GM18951 (cell line): Measurements from ENCODE around the gene SNAI3.

Experiments used
- POLR2A ChIP-seq: IDR thresholded peaks from 4 replicates; pipeline ENCODE4 v1.6.1; 2011; ENCODE audit warnings: mild to moderate bottlenecking; ENCODE audit not compliant: insufficient read length, insufficient read depth; ENCODE audit errors: extremely low read depth
- in situ Hi-C: fragments of 300-500 bp; cut with MboI; formaldehyde crosslinking; loops from one replicate; pipeline ENCODE4 v1.12.0; 2022; ENCODE audit warnings: low sequenced_read_pairs, mixed read lengths, inconsistent platforms; ENCODE audit not compliant: unreplicated experiment

The SNAI3 gene

DNA sequence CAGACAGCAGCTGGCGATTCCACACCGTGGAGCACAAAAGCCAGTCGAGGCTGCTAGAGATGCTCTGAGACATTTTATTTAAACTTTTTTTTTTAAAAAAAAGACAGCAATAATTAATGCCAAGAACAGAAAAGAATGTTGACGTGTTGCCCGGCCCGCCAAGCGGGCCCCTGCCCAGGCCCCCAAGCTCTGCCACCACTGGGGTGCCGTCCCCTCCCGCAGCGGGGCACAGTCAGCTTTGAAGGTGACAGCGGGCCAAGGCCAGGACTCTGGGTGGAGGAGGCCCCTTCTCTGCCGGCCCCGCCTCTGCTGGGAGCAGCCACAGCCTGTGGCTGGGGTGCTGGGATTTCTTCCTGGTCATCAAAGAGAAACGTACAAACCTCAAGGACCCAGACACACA is 10.1 kb upstream of the SNAI3 start:
- in situ Hi-C loops = no loop called here
- TF ChIP-seq POLR2A = no peak

DNA sequence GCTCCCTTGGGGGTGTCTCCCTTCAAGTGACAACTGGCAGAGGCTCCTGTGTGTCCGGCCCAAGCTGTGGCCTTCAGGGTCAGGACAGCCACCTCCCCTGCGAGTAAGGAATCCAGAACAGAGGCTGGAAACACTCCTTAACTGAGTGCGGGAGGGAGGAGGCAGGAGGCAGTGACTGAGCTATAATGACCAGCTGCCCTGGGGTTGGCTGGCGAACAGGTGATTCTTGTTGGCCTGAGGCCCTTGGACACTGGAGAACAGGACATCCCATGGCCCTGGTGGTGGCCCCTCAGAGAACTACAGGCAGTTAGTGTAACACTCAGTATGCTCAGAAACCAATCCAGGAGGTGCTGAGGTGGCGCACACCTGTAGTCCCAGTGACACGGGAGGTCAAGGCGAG is 9.4 kb upstream of the SNAI3 start:
- in situ Hi-C loops = no loop called here
- no peak for TF ChIP-seq POLR2A

DNA sequence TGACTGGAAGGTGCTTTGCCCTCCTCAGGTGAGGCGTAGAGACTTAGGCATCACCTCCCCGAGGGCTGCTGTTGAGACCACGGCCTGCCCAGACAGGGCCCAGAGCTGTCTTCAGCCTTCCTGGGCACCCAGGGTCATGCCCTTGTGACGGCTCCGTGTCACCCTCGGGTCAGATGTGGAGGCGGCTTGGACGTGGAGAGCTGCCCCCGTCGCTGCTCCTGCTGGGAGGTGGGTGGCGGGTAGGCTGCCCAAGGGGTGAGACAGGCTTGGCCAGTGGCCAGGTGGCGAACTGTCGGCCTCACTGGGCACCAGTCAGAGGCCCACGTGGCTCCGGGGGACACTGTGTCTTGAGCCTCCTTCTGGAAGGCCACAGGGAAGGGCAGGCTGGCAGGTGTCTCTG is 8.9 kb upstream of the SNAI3 start:
- TF ChIP-seq POLR2A = no peak
- in situ Hi-C loops = no loop called here

DNA sequence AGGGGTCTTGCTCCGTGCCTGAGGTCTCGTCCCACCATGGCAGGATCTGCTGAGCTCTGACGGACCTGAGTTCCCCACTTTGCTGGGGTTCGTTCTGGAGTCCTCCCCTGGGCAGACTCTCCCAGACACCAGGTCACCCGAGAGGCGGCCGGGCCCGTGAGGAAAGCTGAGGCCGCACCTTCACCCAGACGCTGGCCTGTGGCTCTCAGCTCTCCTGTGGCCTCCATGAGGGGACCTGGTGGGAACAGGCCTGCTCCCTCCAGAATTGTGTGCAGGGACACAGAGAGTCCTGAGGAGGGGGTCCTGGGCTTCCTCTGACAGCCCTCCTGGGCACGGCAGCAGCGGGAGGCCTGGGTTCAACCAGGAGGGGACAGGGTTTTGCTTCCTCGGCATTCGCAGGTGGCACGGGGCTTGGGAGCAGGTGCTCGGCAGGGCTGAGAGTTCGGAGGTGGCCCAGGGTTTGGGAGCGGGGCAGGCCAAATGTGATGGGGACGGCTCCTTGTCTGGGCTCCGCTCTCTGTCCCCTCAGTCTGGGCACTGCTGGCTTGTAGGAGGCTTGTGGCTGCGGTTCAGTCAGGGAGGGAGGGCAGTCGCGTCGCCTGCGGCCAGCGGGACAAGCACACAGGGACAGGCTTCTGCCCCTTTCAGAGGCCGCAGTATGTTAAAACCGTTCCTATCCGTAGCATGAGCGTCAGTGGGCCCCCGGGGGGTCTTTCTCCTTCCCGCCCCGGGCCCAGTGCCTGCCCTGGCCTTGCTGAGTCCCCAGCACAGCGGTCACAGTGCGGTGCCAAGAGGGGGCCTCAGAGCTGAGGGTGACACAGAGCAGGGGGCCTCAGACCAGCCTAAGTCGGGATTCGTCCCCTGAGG is 8.1 kb upstream of the SNAI3 start:
- in situ Hi-C loops = no loop called here
- no peak for TF ChIP-seq POLR2A

DNA sequence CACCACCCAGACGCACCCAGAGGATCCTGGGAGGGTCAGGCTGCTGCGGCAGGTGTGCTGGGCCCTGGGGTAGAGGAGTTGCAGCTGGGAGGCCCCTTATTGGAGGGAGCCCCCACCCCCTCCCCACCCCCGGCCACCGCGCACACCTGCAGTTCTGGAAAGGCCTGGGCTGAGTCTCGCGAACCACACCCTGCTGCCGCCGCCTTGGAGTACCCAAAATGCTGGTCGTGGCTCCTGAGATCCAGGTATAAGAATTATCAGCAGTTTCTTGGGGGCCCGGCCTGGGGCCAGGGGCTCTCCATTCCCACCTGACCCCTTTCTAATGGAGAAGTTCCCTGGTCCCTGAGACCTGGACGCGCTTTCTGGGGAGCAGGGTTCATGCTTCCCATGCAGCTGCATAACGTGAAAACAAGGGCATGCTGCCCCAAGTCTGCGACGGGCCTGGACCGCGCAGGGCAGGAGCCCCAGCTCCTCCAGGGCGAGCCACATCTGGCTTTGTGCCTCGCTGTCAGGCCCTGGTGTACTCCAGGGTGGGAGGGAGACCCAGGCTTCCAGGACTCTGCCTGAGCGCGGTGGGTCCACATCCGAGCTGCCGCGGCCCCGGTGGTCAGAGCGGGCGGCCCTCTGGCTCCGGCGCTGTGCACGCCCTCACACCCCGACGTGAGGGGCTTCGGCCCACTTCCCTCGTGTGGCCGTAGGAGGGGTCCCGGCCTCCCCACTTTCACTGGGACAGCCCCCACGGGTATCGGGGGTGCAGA is 7.3 kb upstream of the SNAI3 start:
- in situ Hi-C loops = no loop called here
- no peak for TF ChIP-seq POLR2A

DNA sequence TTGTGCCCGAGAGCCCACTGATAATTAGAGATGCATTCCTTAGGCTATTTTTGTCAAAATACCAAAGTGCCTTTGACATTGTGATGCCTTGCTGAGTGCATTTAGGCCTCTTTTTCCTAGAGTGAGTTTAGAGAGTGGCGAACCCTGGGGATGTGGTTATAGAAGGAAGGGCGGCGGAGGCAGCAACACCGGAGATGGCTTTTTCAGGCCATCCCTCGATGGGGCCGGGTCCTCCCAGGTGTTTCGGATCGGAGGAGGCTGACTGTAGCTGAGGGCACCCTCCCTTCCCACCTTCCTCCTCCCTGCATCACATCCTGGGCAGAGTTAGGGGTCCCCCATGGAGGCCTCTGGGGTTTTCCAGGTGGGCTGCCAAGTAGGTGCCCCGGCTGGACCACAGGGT is 6.6 kb upstream of the SNAI3 start:
- in situ Hi-C loops = no loop called here
- TF ChIP-seq POLR2A = no peak

DNA sequence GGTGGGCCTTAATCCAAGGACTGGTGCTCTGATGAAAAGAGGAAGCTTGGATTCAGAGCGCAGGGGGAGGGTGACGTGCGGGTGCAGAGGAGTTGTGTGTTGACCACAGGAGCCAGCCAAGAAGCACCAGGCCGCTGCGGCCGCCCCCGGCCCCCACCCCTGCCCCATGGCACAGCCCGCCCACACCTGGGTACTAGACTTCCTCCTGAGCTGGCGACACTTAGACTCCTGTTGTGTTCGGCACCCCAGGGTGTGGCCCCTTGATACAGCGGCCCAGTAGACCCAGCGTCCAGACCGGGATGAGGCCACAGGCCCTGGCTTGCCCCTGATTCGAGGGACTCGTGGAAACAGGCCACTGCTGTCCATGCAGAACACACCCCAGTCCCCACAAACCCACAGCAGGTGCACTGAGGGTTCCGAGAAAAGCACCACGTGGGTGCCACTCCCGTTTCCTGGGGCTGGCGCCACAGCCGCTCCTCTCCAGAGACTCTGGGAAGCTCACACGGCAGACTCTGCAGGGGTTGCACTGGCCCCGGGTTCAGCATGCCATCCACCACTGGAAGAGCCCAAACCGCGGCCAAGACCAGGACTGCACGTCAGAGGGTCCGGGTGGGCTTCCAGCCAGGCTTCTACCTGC is 5.7 kb upstream of the SNAI3 start:
- TF ChIP-seq POLR2A = no peak
- in situ Hi-C loops = no loop called here

DNA sequence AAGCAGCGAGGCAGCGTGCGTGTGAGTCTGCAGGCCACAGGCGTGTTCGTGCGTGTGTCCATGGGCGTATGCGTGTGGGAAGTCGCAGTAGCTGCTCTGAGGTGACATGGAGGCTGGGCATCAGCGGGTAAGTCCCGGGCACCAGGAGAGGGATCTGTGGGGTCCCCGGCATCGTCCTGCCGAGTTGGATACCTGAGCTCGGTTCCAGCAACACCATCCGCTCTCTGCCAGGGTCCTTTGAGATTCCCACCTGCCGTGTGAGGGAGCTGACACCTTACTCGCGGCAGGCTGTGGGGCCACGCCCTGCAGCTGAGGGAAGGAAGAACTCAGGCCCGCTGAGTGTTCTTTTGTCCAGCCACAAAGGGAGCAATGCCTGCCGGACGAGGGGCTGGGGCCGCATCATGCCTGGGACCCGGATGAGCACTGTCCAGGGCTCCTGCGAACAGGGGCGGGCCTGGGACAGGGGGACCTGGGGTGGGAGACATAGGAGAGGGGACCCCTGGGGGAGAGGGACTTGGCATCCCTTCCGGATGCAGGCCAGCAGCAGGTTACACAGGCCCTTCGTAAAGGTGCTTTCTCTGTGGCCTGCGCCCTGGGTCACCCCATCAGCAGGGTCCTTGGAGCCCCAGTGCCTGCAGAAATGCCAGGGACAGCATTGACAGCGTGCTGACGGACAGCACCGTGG is 5.0 kb upstream of the SNAI3 start:
- TF ChIP-seq POLR2A = no peak

DNA sequence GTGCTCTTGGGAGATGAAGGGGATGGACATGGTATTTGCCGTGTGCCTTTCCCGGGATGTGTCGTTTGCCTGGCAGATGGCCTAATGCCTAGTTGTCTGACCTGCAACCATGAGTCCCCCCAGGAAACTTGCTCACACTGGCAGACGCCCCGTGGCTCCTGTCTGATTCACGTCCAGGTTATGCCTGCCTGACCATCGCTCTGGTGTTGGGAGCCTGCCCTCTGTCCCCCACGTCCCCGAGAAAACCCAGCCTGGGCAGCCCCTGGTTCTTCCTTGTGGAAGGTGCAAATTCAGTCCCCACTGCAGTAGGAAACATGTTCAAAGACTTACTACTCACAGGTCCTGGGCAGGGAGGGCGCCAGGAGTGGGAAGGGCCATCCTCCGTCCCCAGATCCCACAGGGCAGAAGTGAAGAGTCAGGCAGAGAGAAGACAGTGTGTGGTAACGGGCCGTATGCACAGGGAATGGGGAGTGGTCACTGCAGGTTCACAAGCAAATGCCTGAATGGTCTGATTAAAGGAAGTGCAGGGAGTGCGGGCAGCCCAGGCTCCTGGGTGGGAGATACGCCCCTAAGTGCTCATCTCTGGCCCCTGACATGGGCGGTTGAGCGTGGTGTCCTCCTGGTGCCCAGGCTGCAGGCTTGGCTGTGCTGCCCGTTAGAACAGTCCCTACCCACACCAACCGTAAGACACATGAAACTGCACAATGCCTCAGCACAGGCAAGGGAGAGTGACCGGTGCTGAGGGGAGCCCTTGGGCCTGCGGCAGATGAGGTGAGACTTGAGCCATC is 4.2 kb upstream of the SNAI3 start:
- in situ Hi-C loops = no loop called here
- TF ChIP-seq POLR2A = no peak

More for the DNA sequence above, 5.0 kb upstream of the SNAI3 start:
- in situ Hi-C loops = no loop called here

DNA sequence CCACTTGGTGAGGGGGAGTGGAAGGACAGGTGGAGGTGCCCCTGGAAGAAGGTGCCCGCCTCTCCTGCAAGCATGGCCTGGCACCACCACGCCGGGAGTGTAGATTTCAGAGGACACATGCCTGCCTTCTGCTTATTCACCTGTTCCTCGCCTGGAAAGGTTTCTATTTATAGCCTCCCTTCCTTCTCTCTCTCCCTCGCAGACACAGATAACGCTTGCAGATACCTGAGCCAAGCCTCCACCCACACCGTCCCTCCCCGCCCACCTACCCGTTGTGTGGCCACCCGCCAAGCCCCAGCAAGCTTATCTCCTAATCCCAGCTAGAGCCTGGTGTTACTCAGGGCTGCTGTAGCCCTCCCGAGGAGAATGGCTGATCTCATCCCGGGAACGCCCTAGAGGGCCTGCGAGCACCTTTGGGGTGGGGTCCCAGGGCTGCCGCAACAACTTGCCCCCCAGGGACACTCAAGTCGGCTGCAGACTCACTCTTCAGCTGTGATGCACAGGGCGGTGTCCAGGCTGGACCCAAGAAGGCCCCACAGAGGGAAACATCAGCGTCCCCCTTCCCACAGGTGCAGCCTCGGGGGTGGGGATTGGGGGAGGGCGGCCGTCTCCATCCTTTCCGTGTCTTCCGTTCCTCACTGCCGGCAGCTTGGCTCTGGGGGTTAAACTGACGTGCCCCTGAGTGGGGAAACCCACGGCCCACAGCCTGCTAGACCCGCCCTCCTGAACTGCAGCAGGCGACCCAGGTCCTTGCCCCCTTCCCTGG is 1.9 kb upstream of the SNAI3 start:
- TF ChIP-seq POLR2A = no peak
- in situ Hi-C loops = no loop called here

DNA sequence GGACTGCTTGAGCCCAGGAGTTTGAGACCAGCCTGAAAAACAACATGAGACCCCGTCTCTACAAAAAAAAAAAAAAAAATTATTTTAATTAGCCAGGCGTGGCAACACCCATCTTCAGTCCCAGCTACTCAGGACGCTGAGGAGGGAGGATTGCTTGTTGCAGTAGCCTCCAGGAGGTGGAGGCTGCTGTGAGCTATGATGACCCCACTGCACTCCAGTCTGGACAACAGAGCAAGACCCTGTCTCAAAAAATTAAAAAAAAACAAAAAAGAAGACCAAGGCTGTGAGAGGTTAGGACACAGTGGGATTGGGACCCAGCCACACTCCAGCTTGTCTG is 1.3 kb upstream of the SNAI3 start:
- no peak for TF ChIP-seq POLR2A
- in situ Hi-C loops = no loop called here

DNA sequence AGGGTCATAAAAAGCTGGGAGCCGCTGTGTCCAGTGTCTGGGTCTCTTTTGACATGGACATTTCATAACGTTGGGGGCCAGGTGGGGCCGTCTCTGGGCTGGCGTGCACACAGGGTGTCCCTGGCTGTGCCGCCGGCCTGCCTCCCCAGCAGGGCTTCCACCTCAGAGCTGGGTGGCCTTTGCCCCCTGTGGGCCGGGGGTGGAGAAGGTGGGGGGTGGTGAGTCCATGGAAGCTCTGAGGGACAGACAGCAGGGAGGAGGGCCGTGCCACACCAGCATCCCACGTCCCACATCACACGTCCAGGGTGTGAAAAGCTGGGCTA is 908 bp upstream of the SNAI3 start:
- in situ Hi-C loops = no loop called here
- no peak for TF ChIP-seq POLR2A
